Neural progenitor cell (in vitro differentiated cells): ENCODE data around the gene C5orf34. TPM values are rescaled to one million over a fixed set of nuclear protein-coding genes. Genes with fewer than 3 reads are reported as not detected.

Source experiments
- DNase-seq: peaks from one replicate; pipeline ENCODE4 v3.0.0-alpha.2; 2016; ENCODE audit warnings: low spot score
- H2AFZ ChIP-seq: fragments of 200-600 bp; sonication (generic); replicated peaks from 2 replicates; pipeline ENCODE4 v1.6.1; 2016; ENCODE audit warnings: antibody characterized with exemption
- H3F3A ChIP-seq: fragments of 200-600 bp; sonication (generic); 2 replicates; pipeline ENCODE4 v1.6.1; 2016; ENCODE audit warnings: antibody characterized with exemption, low read depth
- H3K27ac ChIP-seq: fragments of 200-600 bp; sonication (generic); 2 replicates; pipeline ENCODE4 v1.5.1; 2016; ENCODE audit warnings: mild to moderate bottlenecking
- H3K27me3 ChIP-seq: fragments of 200-600 bp; sonication (generic); 2 replicates; pipeline ENCODE4 v1.6.1; 2016; ENCODE audit warnings: mild to moderate bottlenecking, moderate library complexity
- H3K36me3 ChIP-seq: fragments of 200-600 bp; sonication (generic); 2 replicates; pipeline ENCODE4 v1.5.1; 2016
- H3K4me1 ChIP-seq: fragments of 200-600 bp; sonication (generic); 2 replicates; pipeline ENCODE4 v1.6.1; 2016; ENCODE audit warnings: mixed run types
- H3K4me2 ChIP-seq: fragments of 200-600 bp; sonication (generic); 2 replicates; pipeline ENCODE4 v1.6.1; 2016
- H3K4me3 ChIP-seq: fragments of 200-600 bp; sonication (generic); 2 replicates; pipeline ENCODE4 v1.5.1; 2016
- H3K79me2 ChIP-seq: fragments of 200-600 bp; sonication (generic); 2 replicates; pipeline ENCODE4 v1.6.1; 2016; ENCODE audit warnings: low read depth
- H3K9ac ChIP-seq: fragments of 200-600 bp; sonication (generic); 2 replicates; pipeline ENCODE4 v1.6.1; 2016
- H3K9me3 ChIP-seq: fragments of 200-600 bp; sonication (generic); 2 replicates; pipeline ENCODE4 v1.5.1; 2016; ENCODE audit warnings: low read depth
- H4K20me1 ChIP-seq: fragments of 200-600 bp; sonication (generic); 2 replicates; pipeline ENCODE4 v1.6.1; 2016; ENCODE audit warnings: low read depth
- H3K27ac Mint-ChIP-seq: 3 replicates; pipeline ENCODE4 v1.8.0; 2021; ENCODE audit warnings: mixed read lengths
- H3K27me3 Mint-ChIP-seq: 2 replicates; pipeline ENCODE4 v1.8.0; 2022; ENCODE audit warnings: low read depth, mild to moderate bottlenecking, inconsistent platforms, moderate library complexity, mixed read lengths; ENCODE audit not compliant: insufficient read depth
- H3K36me3 Mint-ChIP-seq: 3 replicates; pipeline ENCODE4 v1.8.0; 2021; ENCODE audit warnings: mixed read lengths
- H3K4me1 Mint-ChIP-seq: 3 replicates; pipeline ENCODE4 v1.8.0; 2021; ENCODE audit warnings: mixed read lengths
- H3K4me3 Mint-ChIP-seq: 3 replicates; pipeline ENCODE4 v1.8.0; 2021; ENCODE audit warnings: mild to moderate bottlenecking, moderate library complexity, mixed read lengths
- H3K9me3 Mint-ChIP-seq: 3 replicates; pipeline ENCODE4 v1.8.0; 2020; ENCODE audit warnings: mixed read lengths
- CTCF ChIP-seq: fragments of 200-600 bp; sonication (generic); IDR thresholded peaks from 2 replicates; pipeline ENCODE4 v1.5.1; 2017; ENCODE audit warnings: antibody characterized with exemption, mild to moderate bottlenecking
- EZH2 ChIP-seq: fragments of 200-600 bp; sonication (generic); IDR thresholded peaks from 2 replicates; pipeline ENCODE4 v1.6.1; 2017; ENCODE audit warnings: antibody characterized with exemption, mild to moderate bottlenecking, moderate library complexity
- EZH2phosphoT487 ChIP-seq: fragments of 200-600 bp; sonication (generic); IDR thresholded peaks from 2 replicates; pipeline ENCODE4 v1.6.1; 2017; ENCODE audit warnings: antibody characterized with exemption
- total RNA-seq: library from RNA; depleted of rRNA; stranded (reverse); fragments of >200 nt; gene quantifications from 2 replicates; pipeline ENCODE4 v1.2.3, GENCODE V29; 2015; ENCODE audit warnings: low replicate concordance

The C5orf34 gene
- total RNA-seq, 1 donor from 2014 or later, result 17.2 TPM

- peaks cover 4% of the 10 kb centered on the region for H3K4me1 Mint-ChIP-seq
- Histone ChIP-seq H3K79me2 (no peaks in the 10 kb centered on the region), H3K4me2 (no peak overlapping the region), H3K27ac (no peak overlapping the region), H3K4me1 (peaks cover 1% of the 10 kb centered on the region), H3K9ac (no peak overlapping the region), H2AFZ (no peak overlapping the region), H3K4me3 (no peak overlapping the region), H3K9me3 (no peaks in the 10 kb centered on the region), H3K27me3 (no peaks in the 10 kb centered on the region), H3K36me3 (no peaks in the 10 kb centered on the region), H3F3A (peaks cover 4% of the 10 kb centered on the region), H4K20me1 (no peaks in the 10 kb centered on the region)
- H3K9me3 Mint-ChIP-seq, result peaks cover 4% of the 10 kb centered on the region
- no peak for DNase-seq
- no peaks in the 10 kb centered on the region for H3K27me3 Mint-ChIP-seq
- TF ChIP-seq CTCF (no peak), EZH2phosphoT487 (no peak), EZH2 (no peak)
- H3K27ac Mint-ChIP-seq, result no peak overlapping the region
- H3K4me3 Mint-ChIP-seq, result no peak overlapping the region
- peaks cover 29% of the 10 kb centered on the region for H3K36me3 Mint-ChIP-seq
These were observed 5.7 kb upstream of the C5orf34 start for GRCh38 chr5:43520615-43521014.

- Histone ChIP-seq H3K4me3 (peak overlapping the region; percentile 61), H3K4me1 (peaks cover 12% of the 10 kb centered on the region), H4K20me1 (no peaks in the 10 kb centered on the region), H3F3A (peaks cover 5% of the 10 kb centered on the region), H3K9me3 (no peaks in the 10 kb centered on the region), H2AFZ (peak overlapping the region; percentile 82), H3K4me2 (peak overlapping the region; percentile 85), H3K36me3 (no peaks in the 10 kb centered on the region), H3K27me3 (no peaks in the 10 kb centered on the region), H3K9ac (peak overlapping the region; percentile 40), H3K79me2 (peaks cover 26% of the 10 kb centered on the region), H3K27ac (no peak overlapping the region)
- Mint-ChIP-seq H3K27me3 (peaks cover 2% of the 10 kb centered on the region), H3K4me1 (peaks cover 23% of the 10 kb centered on the region), H3K36me3 (peaks cover 14% of the 10 kb centered on the region), H3K9me3 (peaks cover 8% of the 10 kb centered on the region), H3K4me3 (peak overlapping the region; percentile 93), H3K27ac (peak overlapping the region; percentile 3)
- TF ChIP-seq EZH2phosphoT487 (no peak), CTCF (no peak), EZH2 (no peak)
- no peak for DNase-seq
These were observed 715 bp upstream of the C5orf34 start for GRCh38 chr5:43515678-43516048.

GRCh38 chr5:43514471-43514815 lies 505 bp downstream of the C5orf34 start:
- no peak for DNase-seq
- Mint-ChIP-seq H3K4me1 (peaks cover 23% of the 10 kb centered on the region), H3K36me3 (peaks cover 13% of the 10 kb centered on the region), H3K4me3 (peak overlapping the region; percentile 93), H3K9me3 (peaks cover 6% of the 10 kb centered on the region), H3K27me3 (peaks cover 2% of the 10 kb centered on the region), H3K27ac (peak overlapping the region; percentile 93)
- Histone ChIP-seq H3K4me3 (peak overlapping the region; percentile 61), H4K20me1 (no peaks in the 10 kb centered on the region), H3K9me3 (no peaks in the 10 kb centered on the region), H3K9ac (peak overlapping the region; percentile 94), H3K36me3 (peaks cover under 1% of the 10 kb centered on the region), H3K4me1 (peaks cover 12% of the 10 kb centered on the region), H3K27ac (peak overlapping the region; percentile 96), H2AFZ (peak overlapping the region; percentile 74), H3K4me2 (peak overlapping the region; percentile 85), H3K27me3 (no peaks in the 10 kb centered on the region), H3K79me2 (peaks cover 26% of the 10 kb centered on the region), H3F3A (peaks cover 5% of the 10 kb centered on the region)
- no peak for TF ChIP-seq CTCF
- no peak for TF ChIP-seq EZH2phosphoT487
- TF ChIP-seq EZH2, result no peak
